COLO829 (cell line): ENCODE measurements around the gene ACTL8.

ENCODE experiments used
- DNase-seq: peaks from one replicate; pipeline ENCODE4 v3.0.0; 2012; ENCODE audit warnings: low spot score

ACTL8 gene, protein sequence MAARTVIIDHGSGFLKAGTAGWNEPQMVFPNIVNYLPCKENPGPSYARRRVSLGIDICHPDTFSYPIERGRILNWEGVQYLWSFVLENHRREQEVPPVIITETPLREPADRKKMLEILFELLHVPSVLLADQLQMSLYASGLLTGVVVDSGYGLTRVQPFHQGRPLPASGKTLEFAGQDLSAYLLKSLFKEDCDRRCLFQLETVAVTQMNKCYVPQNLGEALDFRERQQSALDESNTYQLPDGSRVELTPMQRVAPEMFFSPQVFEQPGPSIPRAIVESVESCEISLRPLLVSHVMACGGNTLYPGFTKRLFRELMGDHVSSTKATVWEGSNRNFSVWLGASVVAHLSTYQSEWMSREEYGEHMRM

DNA sequence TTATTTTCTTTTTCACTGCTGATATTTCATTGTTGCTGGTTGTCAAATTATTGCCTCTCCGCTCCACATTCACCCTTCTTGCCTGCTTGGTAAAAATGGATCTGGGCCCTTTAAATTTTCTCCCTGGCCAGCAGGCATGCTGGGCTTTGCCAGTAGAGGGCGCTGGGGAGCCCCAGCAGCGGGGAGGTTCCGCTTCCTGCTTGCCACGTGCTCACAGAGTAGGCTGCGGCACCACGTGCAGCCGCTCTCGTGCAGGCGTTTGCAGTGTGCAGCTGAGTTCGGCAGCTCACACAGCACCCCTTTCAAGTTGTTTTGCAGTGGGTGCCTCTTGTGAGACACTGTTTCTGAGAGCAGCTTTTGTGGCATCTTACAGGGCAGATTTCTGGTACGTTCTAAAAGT lies at the start of gene ACTL8:
ACTL8 (plus strand) TSS at position 214 of the 400 bp plus-strand sequence. CDS start 67,676 bp downstream, outside the sequence.
- no peak for DNase-seq

DNA sequence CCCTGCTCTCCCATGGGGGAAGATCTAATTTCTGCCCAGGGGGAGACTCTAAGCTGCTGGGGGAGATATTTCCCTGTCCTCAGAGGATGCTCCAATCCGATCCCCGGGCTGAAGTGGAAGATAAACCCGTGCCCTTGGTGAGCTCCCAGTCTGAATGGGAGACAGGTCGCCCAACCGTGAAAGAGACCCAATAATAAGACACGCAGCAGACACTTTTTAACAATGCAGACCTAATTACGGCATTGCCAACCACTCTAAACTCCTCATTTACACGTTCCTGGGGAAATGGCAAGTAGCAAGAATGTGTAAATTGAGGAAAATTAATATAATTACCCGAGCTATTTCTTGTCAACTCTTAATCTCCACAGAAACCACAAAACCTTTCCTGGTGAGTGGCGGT lies 48.7 kb upstream of the ACTL8 start:
- DNase-seq = no peak

DNA sequence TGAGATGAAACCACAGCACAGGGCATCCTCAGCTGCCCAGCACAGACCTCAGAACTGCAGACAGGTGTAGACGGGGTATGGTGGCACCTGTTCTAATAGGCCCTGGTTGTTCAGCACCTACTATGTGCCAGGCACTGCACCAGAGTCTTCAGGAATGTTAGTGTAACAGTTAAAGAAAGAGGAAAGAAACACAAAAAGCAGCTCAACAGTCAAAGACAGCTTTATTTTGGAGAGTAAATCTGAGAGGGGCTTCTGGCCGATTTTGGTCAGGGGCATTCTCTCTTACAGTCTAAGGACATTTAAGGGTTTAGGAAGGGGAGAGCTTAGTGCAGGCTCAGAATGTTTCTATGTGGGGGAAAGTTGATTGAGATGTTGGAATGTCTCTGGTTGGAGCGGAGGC lies 45.2 kb upstream of the ACTL8 start:
- DNase-seq = no peak

DNA sequence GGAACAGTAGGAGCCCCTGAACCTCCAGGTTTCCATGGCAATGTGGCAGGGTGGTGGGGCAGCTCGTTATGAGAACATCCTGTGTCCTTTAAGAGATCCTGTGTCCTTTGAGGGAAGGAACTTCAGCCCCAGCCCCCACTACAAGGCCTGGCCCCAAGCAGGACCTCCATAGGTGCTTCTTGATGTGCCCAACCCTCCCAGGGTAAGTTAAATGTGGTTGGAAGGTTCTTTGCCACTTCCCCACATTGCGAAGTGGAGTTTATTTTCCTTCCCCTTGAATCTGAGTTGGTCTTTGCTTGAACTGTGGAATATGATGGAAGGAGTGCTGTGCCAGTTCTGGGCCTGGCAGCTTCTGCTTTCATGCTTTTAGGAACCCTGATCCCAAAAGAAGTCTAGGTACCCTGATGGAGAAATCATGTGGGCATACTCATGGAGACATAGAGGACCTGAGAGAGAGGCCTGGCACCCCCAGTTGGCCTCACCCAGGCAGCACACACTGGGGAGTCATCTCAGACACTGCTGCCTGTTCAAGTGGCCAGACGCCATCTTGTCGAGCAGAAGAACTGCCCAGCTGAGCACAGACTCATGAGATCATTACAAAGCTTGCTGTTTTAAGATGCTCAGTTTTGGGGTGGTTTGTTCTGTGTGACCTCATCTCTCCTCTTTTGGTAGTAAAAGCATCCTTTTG lies 44.1 kb upstream of the ACTL8 start:
- DNase-seq = no peak

DNA sequence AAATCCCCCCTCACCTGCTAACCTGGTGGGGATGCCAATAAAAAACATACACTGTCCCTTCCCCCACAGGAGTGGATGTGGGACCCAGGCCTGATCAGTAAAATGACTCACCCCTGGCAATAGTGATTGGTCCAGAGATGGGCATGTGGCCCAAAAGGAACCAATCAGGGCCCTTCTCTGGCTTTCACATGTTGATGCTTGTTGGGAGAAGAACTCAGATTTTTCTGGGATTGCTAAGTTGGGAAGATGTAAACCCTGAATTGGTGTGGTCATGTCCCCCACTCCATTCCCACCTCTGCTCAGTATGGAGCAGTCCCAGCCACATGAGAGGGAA lies 43.6 kb upstream of the ACTL8 start:
- no peak for DNase-seq

DNA sequence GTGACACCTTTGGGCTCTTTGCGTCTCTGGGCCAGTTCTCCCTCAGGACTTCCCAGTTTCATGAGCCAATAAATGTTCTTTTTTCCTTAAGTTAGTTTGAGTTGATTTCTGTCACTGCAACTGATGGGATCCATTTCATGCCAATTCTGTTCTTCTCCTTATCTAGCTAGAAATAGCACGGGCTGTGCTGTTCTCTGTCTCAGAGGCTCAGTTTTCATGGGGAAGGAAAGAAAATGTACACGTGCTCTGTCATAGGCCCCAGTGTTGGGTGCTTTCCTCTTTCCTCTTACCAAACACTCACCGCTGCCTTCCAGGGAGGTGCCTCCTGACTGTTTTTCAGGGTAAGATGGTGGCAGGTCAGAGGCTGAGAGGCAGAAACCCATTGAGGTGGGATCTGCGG lies 43.2 kb upstream of the ACTL8 start:
- no peak for DNase-seq

DNA sequence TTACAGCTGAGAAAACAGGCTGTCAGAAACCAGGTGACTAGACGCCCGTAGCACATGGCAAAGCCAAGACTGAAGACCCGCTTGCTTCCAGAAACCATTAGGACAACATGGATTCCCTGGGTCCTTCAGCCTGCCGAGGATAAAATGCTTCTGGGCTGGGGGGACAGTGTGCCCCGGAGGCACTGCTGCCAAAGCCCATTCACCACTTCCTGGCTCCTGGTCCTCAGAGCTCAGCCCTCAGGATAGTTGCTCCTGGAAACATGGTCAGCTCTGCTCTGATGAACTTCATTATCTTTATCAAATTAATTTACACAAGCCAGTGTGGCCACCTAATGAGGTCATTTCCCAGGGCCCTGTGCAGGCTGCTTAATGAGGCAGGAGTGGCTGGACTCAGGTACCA lies 41.1 kb upstream of the ACTL8 start:
- no peak for DNase-seq

DNA sequence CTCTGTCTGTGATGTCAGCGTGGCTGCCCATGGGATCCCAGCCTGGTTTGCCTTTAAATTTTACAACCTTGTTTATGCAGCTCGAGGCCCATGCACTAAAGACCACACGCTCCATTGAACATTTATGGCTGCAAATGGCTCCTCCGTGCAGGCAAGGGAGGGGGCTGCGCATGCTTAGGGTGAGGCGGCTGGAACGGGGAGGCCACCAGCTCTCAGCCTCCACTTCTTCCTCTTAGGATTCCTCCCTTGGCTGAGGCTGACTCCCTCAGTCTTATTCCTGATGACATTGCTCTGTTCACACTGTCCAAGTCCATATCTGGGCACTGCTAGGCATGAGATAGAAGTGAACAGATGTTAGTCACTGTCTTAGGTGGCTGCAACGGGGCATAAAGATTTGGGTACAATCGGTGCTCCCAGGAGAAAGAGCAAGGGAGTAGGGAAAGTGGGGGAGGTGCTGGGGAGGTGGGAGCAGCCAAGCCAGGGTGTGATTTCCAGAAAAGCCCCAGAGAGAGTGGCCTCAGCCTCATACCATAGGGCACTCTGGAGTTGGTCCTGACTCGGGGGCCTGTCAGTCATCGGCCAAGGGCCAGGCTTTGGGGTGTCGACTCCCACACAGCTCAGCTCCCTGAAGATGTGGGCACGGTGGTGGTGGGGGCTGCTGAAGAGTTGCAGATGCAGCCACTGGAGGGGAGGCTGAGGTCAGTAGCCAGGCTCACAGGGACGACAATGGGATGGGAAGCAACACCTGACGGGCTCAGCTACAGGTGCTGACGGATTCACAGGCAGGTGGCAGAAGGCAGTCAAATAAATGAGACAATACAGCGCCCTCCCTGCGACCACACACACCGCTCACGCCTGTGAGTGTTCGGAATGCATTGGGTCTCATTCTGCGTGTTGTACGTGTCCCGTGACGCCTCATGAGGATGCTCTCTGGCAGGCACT lies 37.3 kb upstream of the ACTL8 start:
- DNase-seq = no peak

DNA sequence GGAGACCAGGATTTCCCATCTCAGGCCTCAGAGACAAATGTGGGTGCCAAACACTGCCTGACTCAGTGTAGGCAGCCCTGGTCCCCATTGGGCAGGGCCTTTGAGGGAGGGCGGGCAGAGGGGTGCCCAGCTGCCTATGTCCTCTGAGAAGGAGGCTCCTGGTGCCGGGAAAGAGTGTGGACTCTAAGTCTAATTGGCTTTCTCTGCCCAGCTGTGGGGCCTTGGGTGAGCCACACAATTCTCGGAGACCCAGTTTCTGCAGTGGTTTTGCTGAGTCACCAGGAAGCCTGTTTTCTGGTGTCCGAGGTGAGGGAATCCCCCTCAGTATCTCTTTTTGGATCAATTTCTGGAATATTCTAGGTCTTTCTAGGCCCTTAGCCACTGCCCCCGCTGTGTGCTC lies 35.3 kb upstream of the ACTL8 start:
- DNase-seq = no peak

DNA sequence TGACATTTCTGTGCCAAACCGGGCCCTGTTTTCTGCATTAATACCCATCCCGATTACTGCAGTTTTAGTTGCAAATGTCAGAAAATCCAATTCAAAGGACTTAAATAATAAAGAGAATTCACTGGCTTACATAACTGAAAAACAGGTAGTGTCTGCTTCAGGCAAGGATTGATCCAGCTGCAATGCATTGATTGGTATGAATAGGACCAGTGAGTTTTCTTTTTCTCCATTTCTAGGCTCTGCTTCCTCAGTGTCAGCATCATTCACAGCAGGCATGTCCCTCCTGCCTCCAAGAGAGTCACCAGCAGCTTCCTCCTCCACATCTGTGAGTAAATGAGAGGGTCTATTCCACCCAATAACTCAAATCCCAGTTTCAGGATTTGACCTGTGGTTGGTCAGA lies 33.7 kb upstream of the ACTL8 start:
- no peak for DNase-seq

DNA sequence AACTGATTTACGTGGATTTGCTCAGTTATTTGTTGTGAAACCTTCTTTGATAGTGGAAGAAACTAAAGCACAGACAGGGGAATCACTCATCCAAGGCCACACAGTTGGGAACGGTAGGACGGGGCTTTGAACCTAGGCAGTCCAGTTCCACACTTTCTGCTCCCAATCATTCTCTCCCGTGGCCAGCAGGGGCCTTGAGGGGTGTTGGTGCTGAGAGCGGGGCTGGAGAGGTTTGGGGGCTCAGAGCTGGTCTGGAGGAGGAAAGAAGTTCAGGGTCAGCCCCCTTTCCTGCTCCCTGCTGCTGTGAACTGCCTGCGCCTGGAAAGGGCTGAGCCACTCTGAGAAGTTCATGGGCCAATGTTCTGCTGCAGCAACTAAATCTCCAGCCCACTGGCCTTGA lies 31.4 kb upstream of the ACTL8 start:
- DNase-seq = no peak

DNA sequence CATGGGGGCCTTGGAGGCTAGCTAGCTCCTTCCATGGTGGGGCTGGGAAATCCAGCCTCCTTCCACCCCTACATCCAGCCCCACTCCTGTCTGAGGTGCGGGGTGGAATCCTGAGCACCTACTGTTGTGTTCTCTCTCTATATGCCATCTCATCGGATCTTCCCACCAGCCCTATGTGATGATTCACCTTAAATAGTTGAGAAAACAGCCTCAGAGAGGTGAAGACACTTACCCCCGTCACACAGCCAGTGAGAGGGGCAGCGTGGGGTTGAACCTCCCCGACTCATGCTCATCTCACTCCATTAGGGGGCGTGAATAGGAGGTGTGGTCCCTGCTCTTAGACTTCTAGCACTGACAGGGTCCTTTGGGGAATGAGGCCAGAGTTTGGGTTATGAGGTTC lies 31.0 kb upstream of the ACTL8 start:
- DNase-seq = no peak

DNA sequence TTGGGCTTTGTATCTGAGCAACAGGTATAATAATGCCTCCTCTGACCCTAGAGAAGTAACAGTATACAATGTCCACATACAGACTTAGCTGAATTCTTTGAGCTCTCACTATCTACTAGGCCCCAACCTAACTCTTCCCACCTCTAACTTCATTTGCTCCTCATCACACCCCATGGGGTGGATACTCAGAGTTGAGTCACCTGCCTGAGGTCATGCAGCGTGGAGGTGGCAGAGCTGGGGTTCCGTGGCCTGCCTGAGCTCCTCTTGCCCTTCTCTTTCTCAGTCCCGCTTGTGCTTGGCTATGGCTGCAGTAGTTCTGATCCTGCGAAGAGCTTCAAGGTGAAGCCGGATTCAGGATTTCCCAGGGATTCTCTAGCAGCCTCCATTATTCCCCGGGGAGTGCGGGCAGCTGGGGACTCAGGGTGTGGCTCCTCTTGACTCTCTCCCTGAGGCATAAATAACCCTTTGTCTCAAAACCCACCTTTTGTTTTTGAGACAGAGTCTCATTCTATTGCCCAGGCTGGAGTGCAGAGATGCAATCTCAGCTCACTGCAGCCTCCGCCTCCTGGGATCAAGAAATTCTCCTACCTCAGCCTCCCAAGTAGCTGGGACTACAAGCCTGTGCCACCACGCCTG lies 29.9 kb upstream of the ACTL8 start:
- DNase-seq = no peak

DNA sequence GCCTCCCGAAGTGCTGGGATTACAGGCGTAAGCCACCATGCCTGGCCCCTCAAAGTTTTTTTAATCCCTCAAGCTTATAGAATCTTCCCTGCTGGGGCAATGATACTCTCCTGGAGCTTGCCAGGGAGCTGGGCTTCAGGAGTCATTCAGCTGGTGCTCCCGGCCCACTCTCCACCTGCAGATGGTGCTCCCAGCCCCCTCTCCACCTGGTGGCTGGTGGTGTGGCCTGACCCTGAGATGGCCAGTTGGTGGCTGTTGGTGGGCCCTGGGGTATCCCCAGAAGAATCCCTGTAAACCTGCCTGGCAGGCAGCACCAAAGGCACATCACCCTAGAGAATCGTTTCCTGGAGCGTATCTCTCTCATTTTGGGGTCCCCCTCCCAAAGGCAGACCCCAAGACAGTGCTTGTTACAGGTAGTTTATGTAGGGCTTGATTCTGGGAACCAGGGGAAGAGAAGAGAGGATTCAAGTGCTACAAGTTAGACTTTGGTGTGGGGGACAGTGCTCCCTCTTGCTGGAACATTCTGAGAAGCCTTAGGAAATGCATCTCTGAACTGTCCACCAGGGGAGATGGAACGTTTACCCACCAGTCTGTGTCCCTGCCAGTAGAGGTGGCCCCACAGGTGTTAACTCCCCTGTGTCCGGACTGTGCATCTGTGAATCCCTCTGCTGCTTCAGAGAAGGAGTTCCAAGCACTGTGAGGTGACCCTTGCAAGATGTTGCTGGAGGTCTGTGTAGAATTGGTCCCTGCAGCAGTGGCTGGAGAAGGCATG lies 29.1 kb upstream of the ACTL8 start:
- DNase-seq = no peak

DNA sequence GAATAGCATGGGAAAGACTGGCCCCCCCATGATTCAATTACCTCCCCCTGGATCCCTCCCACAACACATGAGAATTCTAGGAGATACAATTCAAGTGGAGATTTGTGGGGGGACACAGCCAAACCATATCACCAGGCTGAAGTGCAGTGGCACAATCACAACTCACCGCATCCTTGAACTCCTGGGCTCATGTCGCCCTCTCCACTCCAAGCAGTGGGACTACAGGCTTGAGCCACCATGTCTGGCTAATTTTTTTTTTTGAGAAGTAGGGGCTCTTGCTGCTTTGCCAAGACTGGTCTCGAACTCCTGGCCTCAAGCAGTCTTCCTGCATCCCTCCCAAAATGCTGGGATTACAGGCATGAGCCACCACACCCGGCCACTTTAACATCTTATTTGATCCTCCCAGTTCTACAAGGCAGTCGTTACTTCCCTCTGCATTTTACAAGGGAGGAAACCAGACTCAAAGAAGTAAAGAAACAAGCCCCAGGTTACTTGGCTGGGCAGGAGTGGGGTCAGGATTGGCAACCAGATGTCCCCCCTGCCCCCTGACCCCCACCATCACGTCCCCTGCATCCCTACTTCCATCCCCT lies 26.9 kb upstream of the ACTL8 start:
- DNase-seq = no peak

DNA sequence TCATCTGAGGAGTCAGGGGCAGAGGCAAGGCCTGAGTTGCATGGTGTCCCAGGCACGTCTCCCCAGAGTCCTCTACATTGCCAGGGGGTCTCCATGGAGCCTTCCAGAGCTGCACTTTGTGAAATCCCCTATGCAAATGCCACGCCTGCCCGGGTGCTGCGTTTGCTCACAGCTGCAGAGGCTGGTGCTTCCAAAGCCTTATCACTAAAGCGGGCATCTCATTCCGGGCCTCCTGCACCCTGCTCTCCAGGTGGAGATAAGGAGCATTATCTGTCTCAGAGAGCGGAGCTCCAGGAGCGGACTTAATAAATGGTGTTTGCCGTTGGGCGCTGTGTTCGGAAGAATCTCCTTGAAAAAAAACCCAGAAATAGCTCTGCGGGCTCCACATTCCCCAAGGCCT lies 25.9 kb upstream of the ACTL8 start:
- DNase-seq = no peak

DNA sequence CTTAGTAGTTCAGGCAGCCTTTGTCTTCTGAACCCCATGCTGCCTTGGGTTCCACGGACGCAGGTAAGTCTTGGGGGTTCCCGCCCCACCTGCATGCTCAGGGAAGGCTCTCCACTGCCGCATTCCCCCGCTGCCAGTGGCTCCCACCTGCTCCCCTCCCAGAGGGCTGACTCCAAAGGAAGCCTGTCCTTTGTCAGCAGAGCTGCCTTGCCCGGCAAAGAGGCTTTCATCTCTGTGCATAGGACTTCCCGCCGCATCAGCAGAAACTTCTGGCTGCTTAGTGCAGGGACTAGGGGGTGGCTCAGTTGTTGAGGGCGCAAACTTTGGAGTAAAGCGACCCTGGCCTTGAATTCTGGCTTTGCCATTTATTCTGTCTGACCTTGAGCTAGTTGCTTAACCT lies 25.2 kb upstream of the ACTL8 start:
- no peak for DNase-seq

DNA sequence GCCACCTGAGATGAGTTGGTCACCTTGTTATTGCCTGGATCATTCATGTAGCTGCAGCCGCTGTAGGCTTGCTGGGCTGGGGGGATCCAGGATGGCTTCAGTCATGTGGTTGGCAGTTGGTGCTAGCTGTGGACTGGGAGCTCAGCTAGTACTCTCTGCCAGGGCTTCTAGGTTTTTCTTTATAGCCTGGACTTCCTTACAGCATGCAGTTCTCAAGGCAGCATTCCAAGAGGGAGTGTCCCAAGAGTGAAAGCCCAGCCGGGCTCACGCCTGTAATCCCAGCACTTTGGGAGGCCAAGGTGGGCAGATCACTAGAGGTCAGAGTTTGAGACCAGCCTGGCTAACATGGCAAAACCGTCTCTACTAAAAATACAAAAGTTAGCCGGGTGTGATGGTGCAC lies 23.7 kb upstream of the ACTL8 start:
- no peak for DNase-seq

DNA sequence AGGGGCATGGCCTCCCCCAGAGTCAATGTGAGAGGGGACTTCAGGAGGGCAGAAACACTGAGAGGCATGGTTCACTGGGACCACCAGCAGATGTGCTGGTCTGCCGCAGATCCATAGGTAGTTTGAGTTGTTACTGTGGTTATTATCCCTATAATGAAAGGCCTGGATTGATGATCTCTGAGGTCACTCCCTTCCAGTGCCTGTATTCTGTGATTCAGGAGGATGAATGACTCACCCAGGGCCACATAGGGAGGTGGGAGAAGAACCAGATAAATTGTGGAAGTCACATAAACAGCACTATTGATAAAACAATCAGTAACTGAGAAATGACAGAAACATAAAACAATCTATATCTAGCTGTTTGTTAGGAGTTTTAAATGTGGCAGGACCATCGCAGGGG lies 22.7 kb upstream of the ACTL8 start:
- DNase-seq = peak; percentile 32

DNA sequence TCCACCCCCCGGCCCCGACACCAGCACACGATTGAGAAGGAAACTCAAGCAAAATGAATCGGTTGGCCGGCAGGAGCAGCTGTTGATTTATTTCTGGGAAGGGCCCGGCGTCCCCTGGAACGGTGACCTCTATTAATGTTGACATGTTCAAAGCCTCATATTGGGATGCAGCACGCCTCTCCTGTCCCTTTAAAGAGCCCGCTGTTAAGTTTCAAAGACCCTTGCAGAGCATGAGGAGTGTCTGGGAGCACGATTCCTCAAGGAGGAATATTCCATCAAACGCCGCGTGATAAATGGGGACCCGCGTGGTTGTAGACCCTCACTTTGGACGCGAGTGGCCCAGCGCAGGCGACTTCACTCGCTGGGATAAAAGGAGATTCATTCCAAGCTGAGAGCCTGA lies 21.5 kb upstream of the ACTL8 start:
- DNase-seq = no peak

DNA sequence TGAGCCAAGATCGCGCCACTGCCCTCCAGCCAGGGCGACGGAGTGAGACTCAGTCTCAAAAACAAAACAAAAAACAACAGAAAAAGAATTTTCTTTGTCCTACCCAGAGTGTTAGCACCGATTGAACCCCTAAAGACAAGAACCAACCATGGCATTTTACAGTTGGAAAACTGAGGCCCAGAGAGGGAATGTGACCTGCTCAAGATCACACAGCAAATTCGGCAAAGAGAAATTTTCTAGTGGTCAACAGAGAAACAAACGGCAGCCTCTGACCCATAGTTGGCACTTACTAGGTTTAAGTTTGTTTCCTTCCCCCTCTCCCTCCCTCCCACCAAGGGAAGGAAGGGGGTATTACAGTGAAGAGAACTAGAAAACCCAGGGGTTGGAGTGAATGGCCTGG lies 20.5 kb upstream of the ACTL8 start:
- no peak for DNase-seq
